ENCODE results near the gene MEGF11. TPM values are rescaled to one million over a fixed set of nuclear protein-coding genes. Genes with fewer than 3 reads are reported as not detected.
"Not testable (repeated sequence)": the region's sequence is repeated elsewhere in the genome, so short reads cannot be mapped to it uniquely, and the experiment has no call there.

MEGF11 gene
- total and polyA plus RNA-seq, 8 donors = 0.05 to 0.92 (median 0.14) TPM; not detected in 4

DNA sequence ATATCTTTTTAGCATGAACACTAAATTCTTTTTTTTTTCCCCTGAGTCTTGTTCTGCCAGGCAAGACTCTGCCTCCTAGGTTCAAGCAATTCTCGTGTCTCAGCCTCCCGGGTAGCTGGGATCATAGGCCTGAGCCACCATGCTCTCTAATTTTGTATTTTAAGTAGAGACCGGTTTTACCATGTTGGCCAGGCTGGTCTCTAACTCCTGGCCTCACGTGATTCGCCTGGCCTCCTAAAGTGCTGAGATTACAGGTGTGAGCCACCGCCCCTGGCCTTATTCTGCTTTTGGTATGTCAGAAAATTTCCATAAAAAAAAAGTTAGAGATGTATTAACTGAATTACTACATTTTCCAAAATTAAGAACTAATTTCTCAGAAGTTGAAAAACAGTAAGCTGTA lies 370.0 kb downstream of the MEGF11 start:
- WGBS, 5 donors = 82 to 91% (median 89%) methylated on average over 6 of the region's 6 CpGs
- no peak for DNase-seq
- peak overlapping the region in 3 of 5 donors; percentile 23 to 70 (median 56) for H3K27ac ChIP-seq
- H3K4me3 ChIP-seq = no peak overlapping the region
- peaks cover 41 to 90% (median 81%) of the 10 kb centered on the region in 4 donors for H3K36me3 ChIP-seq
- H3K9me3 ChIP-seq = no peaks in the 10 kb centered on the region
- peaks cover 8 to 78% (median 38%) of the 10 kb centered on the region in 4 donors for H3K4me1 ChIP-seq
- no peak for TF ChIP-seq POLR2A (IDR thresholded peaks at IDR 0.05)
- no peaks in the 10 kb centered on the region for H3K27me3 ChIP-seq
- intact Hi-C loops (cut with DNase I; ENCODE audit: low total_unique reads) = no loop called here

DNA sequence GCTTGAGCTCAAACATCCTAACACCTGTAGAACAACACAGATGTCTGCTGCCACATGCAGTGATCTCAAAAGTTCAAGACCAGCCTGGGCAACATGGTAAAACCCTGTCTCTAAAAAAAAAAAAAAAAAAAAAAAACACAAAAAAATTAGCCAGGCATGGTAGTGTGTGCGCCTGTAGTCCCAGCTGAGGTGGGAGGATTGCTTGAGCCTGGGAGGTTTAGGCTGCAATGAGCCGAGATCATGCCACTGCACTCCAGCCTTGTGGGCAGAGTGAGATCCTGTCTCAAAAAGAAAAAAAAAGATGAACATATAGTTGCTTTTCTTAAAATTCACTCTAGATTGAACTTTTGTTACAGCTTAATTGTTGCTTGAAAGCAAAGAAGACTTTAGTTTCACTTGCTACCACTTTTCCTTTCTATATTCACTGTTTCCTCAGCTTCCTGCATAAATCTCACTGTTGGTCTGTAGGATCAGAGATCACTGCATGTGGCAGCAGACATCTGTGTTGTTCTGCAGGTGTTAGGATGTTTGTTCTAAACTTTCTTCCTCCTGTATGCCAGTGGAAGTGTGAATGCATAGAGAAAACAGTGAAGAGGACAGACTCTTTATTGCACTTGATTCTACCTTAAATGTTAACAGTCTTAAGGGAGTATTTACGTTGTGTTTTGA lies 371.6 kb downstream of the MEGF11 start:
- peak in 1 of 2 donors; percentile 24 for DNase-seq
- 72 to 83% (median 80%) methylated on average over 3 of the region's 3 CpGs for WGBS, 5 donors
- no peak for TF ChIP-seq POLR2A (IDR thresholded peaks at IDR 0.05)
- no peak for TF ChIP-seq POLR2AphosphoS5 (IDR thresholded peaks at IDR 0.05)
- peaks cover 44 to 90% (median 81%) of the 10 kb centered on the region in 4 donors for H3K36me3 ChIP-seq
- peak overlapping the region in 2 of 5 donors; percentile 38 to 52 for H3K27ac ChIP-seq
- intact Hi-C loops (cut with DNase I; ENCODE audit: low total_unique reads) = no loop called here
- no peaks in the 10 kb centered on the region for H3K9me3 ChIP-seq
- no peak overlapping the region for H3K4me3 ChIP-seq
- peaks cover 8 to 78% (median 38%) of the 10 kb centered on the region in 4 donors for H3K4me1 ChIP-seq
- no peaks in the 10 kb centered on the region for H3K27me3 ChIP-seq

DNA sequence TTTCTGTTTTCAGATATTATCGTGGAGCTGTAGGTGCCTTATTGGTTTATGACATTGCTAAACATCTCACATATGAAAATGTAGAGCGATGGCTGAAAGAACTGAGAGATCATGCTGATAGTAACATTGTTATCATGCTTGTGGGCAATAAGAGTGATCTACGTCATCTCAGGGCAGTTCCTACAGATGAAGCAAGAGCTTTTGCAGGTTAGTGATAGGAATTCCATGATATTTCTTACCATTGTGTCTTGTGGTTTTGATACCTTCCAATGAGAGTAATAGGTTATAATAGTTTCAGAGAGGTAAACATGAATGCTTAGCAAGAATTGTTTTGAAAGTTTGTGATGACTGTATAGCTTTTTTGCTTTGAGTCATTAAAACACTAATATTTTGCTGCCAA lies 375.8 kb downstream of the MEGF11 start:
- H3K27me3 ChIP-seq = no peaks in the 10 kb centered on the region
- H3K36me3 ChIP-seq = peaks cover 45 to 82% (median 74%) of the 10 kb centered on the region in 4 donors
- peaks cover 16 to 76% (median 46%) of the 10 kb centered on the region in 4 donors for H3K4me1 ChIP-seq
- intact Hi-C loops (cut with DNase I; ENCODE audit: low total_unique reads) = no loop called here
- TF ChIP-seq POLR2AphosphoS5 (IDR thresholded peaks at IDR 0.05) (no peak), EP300 (IDR thresholded peaks at IDR 0.05) (no peak), POLR2A (IDR thresholded peaks at IDR 0.05) (no peak)
- TF ChIP-seq, protein P1, sequence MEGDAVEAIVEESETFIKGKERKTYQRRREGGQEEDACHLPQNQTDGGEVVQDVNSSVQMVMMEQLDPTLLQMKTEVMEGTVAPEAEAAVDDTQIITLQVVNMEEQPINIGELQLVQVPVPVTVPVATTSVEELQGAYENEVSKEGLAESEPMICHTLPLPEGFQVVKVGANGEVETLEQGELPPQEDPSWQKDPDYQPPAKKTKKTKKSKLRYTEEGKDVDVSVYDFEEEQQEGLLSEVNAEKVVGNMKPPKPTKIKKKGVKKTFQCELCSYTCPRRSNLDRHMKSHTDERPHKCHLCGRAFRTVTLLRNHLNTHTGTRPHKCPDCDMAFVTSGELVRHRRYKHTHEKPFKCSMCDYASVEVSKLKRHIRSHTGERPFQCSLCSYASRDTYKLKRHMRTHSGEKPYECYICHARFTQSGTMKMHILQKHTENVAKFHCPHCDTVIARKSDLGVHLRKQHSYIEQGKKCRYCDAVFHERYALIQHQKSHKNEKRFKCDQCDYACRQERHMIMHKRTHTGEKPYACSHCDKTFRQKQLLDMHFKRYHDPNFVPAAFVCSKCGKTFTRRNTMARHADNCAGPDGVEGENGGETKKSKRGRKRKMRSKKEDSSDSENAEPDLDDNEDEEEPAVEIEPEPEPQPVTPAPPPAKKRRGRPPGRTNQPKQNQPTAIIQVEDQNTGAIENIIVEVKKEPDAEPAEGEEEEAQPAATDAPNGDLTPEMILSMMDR (IDR thresholded peaks at IDR 0.05) = no peak
- 84 to 91% (median 87%) methylated on average over 3 of the region's 3 CpGs for WGBS, 5 donors
- H3K27ac ChIP-seq = no peak overlapping the region
- no peaks in the 10 kb centered on the region for H3K9me3 ChIP-seq
- H3K4me3 ChIP-seq = no peak overlapping the region
- DNase-seq = no peak

DNA sequence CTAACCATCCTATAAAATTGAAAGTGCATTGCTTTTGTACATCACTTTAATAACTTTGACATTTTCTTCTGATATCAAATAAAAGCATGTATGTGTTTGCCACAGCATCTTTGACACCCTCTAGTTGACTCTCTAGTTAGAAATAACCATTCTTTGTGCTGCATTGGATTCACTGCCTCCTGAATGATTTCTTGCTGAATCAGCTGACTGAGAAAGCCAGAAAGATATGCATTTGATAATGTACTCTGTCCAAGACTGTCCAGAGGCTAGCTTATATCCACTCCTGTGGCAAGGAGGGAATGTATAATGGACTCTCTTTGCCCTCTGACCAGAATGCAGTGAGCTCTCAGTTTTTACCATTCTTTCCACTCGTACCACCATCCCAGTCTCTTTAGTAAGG lies 378.1 kb downstream of the MEGF11 start:
- Histone ChIP-seq H3K27ac (no peak overlapping the region), H3K4me1 (peaks cover 10 to 78% (median 44%) of the 10 kb centered on the region in 4 donors), H3K36me3 (peaks cover 42 to 61% (median 56%) of the 10 kb centered on the region in 4 donors), H3K9me3 (no peaks in the 10 kb centered on the region), H3K27me3 (no peaks in the 10 kb centered on the region), H3K4me3 (no peak overlapping the region)
- 53 to 88% (median 70%) methylated on average over 1 of the region's 1 CpG for WGBS, 5 donors
- TF ChIP-seq POLR2A (IDR thresholded peaks at IDR 0.05) = no peak
- no peak for TF ChIP-seq EP300 (IDR thresholded peaks at IDR 0.05)
- TF ChIP-seq POLR2AphosphoS5 (IDR thresholded peaks at IDR 0.05) = no peak
- TF ChIP-seq, protein P1 (IDR thresholded peaks at IDR 0.05) = no peak
- intact Hi-C loops (cut with DNase I; ENCODE audit: low total_unique reads) = no loop called here
- DNase-seq = no peak

DNA sequence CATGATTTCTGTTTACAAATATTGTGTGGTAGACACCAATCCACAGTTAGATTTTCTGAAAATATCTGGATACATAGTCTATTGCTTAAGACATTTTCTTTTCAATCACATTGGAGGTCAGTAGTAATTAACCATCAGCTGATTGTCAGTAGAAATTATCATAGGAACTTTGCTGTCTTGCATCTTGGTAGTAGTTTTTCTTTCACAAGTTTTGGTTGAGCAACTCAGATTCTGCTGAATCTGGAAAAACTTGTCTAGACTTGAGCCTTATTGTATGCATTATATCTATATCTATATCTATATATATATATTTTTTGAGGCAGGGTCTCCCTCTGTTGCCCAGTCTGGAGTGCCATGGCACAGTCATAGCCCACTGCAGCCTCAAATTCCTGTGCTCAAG lies 380.3 kb downstream of the MEGF11 start:
- Histone ChIP-seq H3K27ac (peak overlapping the region in 2 of 5 donors; percentile 95 to 98), H3K4me3 (no peak overlapping the region), H3K27me3 (no peaks in the 10 kb centered on the region), H3K9me3 (no peaks in the 10 kb centered on the region), H3K4me1 (peaks cover 9 to 71% (median 40%) of the 10 kb centered on the region in 4 donors), H3K36me3 (peaks cover 22 to 39% (median 34%) of the 10 kb centered on the region in 4 donors)
- TF ChIP-seq POLR2A (IDR thresholded peaks at IDR 0.05) = no peak
- TF ChIP-seq POLR2AphosphoS5 (IDR thresholded peaks at IDR 0.05) = no peak
- TF ChIP-seq EP300 (IDR thresholded peaks at IDR 0.05) = no peak
- TF ChIP-seq, protein P1 (IDR thresholded peaks at IDR 0.05) = no peak
- intact Hi-C loops (cut with DNase I; ENCODE audit: low total_unique reads) = no loop called here
- no peak for DNase-seq

DNA sequence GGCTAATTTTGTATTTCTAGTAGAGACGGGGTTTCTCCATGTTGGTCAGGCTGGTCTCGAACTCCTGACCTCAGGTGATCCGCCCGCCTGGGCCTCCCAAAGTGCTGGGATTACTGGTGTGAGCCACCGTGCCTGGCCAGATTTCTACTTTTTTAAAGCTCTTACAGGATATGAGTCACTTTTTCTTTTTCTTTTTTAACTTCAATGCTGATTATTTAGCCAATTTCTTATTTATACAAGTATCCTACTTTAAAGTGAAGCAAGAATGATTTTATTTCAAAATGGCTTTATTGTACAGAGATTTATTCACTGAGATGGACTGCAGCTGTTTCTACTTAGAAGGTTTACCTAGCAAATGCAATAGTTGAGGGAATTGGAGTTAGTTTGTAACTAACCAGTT lies 381.0 kb downstream of the MEGF11 start:
- H3K36me3 ChIP-seq = peaks cover 16 to 32% (median 27%) of the 10 kb centered on the region in 4 donors
- H3K4me1 ChIP-seq = peaks cover 9 to 69% (median 40%) of the 10 kb centered on the region in 4 donors
- H3K27me3 ChIP-seq; intact Hi-C loops (cut with DNase I; ENCODE audit: low total_unique reads); H3K4me3 ChIP-seq; H3K9me3 ChIP-seq; DNase-seq: not testable (repeated sequence)
- peak overlapping the region in 3 of 5 donors; percentile 32 to 98 (median 95) for H3K27ac ChIP-seq
- WGBS, 5 donors = 77 to 88% (median 81%) methylated on average over 5 of the region's 5 CpGs

DNA sequence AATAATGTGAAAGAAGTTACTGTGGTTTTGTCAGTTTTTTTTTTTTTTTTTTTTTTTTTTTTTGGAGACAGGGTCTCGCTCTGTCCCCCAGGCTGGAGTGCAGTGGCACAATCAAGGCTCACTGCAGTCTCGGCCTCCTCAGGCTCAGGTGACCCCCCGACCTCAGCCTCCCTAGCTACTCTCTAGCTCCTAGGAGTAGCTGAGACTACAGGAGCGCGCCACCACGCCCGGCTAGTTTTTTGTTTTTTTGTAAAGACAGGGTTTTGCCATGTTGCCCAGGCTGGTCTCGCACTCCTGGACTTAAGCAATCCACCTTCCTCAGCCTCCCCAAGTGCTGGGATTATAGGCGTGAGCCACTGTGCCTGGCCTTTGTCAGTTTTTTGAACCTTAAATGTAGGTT lies 381.7 kb downstream of the MEGF11 start:
- WGBS, 5 donors = 82 to 92% (median 90%) methylated on average over 9 of the region's 9 CpGs
- Histone ChIP-seq H3K4me3 (peak overlapping the region in 2 of 4 donors; percentile 74 to 90), H3K4me1 (peaks cover 9 to 64% (median 39%) of the 10 kb centered on the region in 4 donors), H3K27ac (peak overlapping the region in 4 of 5 donors; percentile 32 to 98 (median 82)), H3K36me3 (peaks cover 10 to 25% (median 20%) of the 10 kb centered on the region in 4 donors)
- H3K27me3 ChIP-seq; H3K9me3 ChIP-seq; DNase-seq; intact Hi-C loops (cut with DNase I; ENCODE audit: low total_unique reads): not testable (repeated sequence)
